ENCODE data around the gene DYNLT4. TPM values are rescaled to one million over a fixed set of nuclear protein-coding genes. Genes with fewer than 3 reads are reported as not detected.

The DYNLT4 gene
- total and polyA plus RNA-seq, 2 of the 8 experiments (the other 6 are each of a cell fraction or from before 2014, with no cell fraction given) = 0.29 TPM; not detected in 1

DNA sequence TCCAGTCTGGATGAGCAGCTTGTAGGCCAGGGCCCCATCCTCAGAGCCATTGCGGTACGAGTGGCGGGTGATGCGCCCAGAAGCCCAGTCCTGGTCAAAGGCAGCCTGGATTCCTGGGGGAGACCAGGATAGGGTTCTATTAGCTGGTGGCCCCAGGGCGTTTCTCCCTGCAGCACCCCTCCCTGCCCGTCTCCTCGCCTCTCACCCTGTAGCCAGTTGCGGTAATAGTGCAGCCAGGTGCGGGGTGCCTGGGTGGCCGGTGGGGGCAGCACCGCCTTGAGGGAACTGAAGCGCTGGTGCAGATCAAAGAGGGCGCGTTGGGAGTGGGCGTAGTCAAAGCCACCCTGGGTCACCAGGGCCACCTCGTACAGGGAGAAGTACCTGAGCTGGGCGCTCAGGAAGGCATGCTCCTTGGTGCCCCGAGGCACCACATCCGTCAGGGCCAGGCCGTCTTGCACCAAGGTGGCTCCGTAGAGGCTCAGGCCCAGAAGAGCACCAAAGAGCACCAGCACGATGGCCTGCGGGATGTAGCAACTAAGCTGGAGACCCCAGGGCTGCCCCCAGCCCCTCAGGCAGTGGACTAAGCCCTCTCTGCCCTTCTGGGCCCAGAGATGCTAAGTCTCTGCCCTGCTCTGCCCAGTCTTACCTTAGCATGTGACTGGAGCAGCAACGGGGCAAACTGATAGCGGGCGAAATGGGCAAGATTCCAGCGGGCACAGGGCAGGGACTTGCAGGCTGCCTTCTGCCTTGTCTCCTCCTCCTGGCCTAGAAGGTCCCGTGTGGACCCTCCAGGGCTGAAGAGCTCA is 20.2 kb upstream of the DYNLT4 start:
- Histone ChIP-seq H2AK5ac (ENCODE audit: low read depth, low read length) (peak overlapping the region; percentile 26; the same call in 1 of the 2 replicates), H3K56ac (replicated peaks; ENCODE audit: insufficient read length, low read depth, low read length) (no peak overlapping the region), H4K91ac (replicated peaks; ENCODE audit: insufficient read length, low read length) (peak overlapping the region; percentile 65), H3K27ac (ENCODE audit: low read depth, low read length) (no peak overlapping the region), H3K79me2 (ENCODE audit: control insufficient read depth in 1 of 2, insufficient read depth in 2 of 2, low read length in 2 of 2) (no peaks in the 10 kb centered on the region), H3K79me1 (ENCODE audit: low read depth, low read length) (no peaks in the 10 kb centered on the region), H3K23me2 (ENCODE audit: low read depth, low read length) (no peaks in the 10 kb centered on the region), H3K9me3 (ENCODE audit: insufficient read depth in 2 of 2, low read depth in 1 of 2, low read length in 1 of 2) (no peaks in the 10 kb centered on the region), H2BK5ac (ENCODE audit: low read depth, low read length) (0 out of 2 replicates have a peak overlapping the region, but pooled peaks have one; percentile 44), H3K27me3 (replicated peaks in 1 of 4; ENCODE audit: control insufficient read depth in 3 of 4, extremely low read depth in 1 of 4, insufficient read depth in 3 of 4, low read length in 3 of 4) (no peaks in the 10 kb centered on the region), H2BK120ac (replicated peaks; ENCODE audit: low read depth, low read length) (no peak overlapping the region), H3K9ac (replicated peaks in 1 of 4; ENCODE audit: extremely low read depth in 1 of 4, low read depth in 3 of 4, low read length in 3 of 4) (no peak overlapping the region), H4K5ac (ENCODE audit: insufficient read length, low read depth, low read length) (no peak overlapping the region), H2BK12ac (ENCODE audit: low read depth, low read length) (peak overlapping the region; percentile 12; the same call in 1 of the 2 replicates), H3K4me3 (ENCODE audit: extremely low read depth in 1 of 4, insufficient read depth in 2 of 4, low read depth in 3 of 4, low read length in 4 of 4) (no peak overlapping the region), H4K20me1 (replicated peaks in 1 of 2; ENCODE audit: control insufficient read depth in 1 of 2, insufficient read depth in 2 of 2, low read length in 2 of 2) (no peaks in the 10 kb centered on the region), H3K36me3 (ENCODE audit: control insufficient read depth in 2 of 4, insufficient read depth in 4 of 4, low read length in 3 of 4) (no peaks in the 10 kb centered on the region), H2BK15ac (ENCODE audit: low read length) (peak overlapping the region; percentile 18; the same call in 1 of the 2 replicates), H3K23ac (ENCODE audit: insufficient read length) (no peak overlapping the region), H3K4me1 (replicated peaks in 1 of 4; ENCODE audit: control insufficient read depth in 3 of 4, insufficient read depth in 4 of 4, low read length in 3 of 4) (peaks cover 0 to 12% (median 4%) of the 10 kb centered on the region in 4 experiments; a peak in 6 of 7 replicates), H3K14ac (ENCODE audit: insufficient read length) (no peak overlapping the region), H2BK20ac (ENCODE audit: low read length) (no peak overlapping the region; the same call in 1 of the 2 replicates), H3K18ac (ENCODE audit: extremely low read depth, low read length) (no peak overlapping the region), H3K4me2 (ENCODE audit: insufficient read depth in 1 of 2, low read depth in 2 of 2, low read length in 2 of 2) (no peak overlapping the region), H3K4ac (replicated peaks; ENCODE audit: insufficient read length, low read depth, low read length) (peak overlapping the region; percentile 78), H2AFZ (ENCODE audit: low read length) (no peak overlapping the region), H4K8ac (ENCODE audit: extremely low read depth, insufficient read depth, low read length) (peak overlapping the region; percentile 68; the same call in 1 of the 2 replicates)
- ChIA-PET CTCF (ENCODE audit: partially characterized antibody) (interaction anchor here (0.6 to 5.9 kb wide), 21 partner anchors 8 to 185 kb away, joined by 3 to 36 read pairs (median 5); partner anchors contain the start of genes BEST4, BTBD19, DYNLT4 and HECTD3), POLR2A (ENCODE audit: partially characterized antibody) (interaction anchor here (0.8 to 16.6 kb wide), 11 partner anchors 7 to 513 kb away, joined by 3 to 547 read pairs (median 4); partner anchors contain the start of genes BTBD19, DYNLT4, HPDL and MUTYH)
- peak in 1 of 2 experiments; percentile 71 for DNase-seq (ENCODE audit: low read depth in 1 of 2, low spot score in 2 of 2)
- FAIRE-seq = no peak
- TF ChIP-seq, protein P1, sequence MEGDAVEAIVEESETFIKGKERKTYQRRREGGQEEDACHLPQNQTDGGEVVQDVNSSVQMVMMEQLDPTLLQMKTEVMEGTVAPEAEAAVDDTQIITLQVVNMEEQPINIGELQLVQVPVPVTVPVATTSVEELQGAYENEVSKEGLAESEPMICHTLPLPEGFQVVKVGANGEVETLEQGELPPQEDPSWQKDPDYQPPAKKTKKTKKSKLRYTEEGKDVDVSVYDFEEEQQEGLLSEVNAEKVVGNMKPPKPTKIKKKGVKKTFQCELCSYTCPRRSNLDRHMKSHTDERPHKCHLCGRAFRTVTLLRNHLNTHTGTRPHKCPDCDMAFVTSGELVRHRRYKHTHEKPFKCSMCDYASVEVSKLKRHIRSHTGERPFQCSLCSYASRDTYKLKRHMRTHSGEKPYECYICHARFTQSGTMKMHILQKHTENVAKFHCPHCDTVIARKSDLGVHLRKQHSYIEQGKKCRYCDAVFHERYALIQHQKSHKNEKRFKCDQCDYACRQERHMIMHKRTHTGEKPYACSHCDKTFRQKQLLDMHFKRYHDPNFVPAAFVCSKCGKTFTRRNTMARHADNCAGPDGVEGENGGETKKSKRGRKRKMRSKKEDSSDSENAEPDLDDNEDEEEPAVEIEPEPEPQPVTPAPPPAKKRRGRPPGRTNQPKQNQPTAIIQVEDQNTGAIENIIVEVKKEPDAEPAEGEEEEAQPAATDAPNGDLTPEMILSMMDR (IDR thresholded peaks at IDR 0.05; ENCODE audit: control extremely low read depth in 1 of 3, insufficient read depth in 1 of 3, low read depth in 1 of 3, low read length in 3 of 3) = peak; percentile 42 to 54 (median 53)
- TF ChIP-seq RAD21 (IDR thresholded peaks at IDR 0.05 in 1 of 2, conservative IDR thresholded peaks at IDR 0.05 in 1 of 2; ENCODE audit: low read depth in 2 of 2, low read length in 2 of 2) = peak; percentile 21 to 38; a peak in 2 of 4 replicates
- TF ChIP-seq SIX5 (IDR thresholded peaks at IDR 0.05; ENCODE audit: low read depth, low read length) = no peak
- 88% methylated on average over 27 of the region's 28 CpGs; no CpG with 5 or more reads in 1 of the 2 experiments for WGBS, 2 experiments (ENCODE audit: extremely low coverage in 1 of 2, insufficient coverage in 1 of 2, insufficient read length in 1 of 2, insufficient replicate concordance in 2 of 2, low coverage in 1 of 2, low lambda C conversion rate in 2 of 2, missing lambda C conversion rate in 1 of 2)
